CD4-positive, alpha-beta T cell treated with Interleukin-1 beta for 1 hour (primary cell): ENCODE data around the gene PTPRN2.

Source experiments
- DNase-seq, 2 donors: peaks; one replicate each; pipeline ENCODE4 v3.0.0-alpha.2; 2020 to 2022

Gene PTPRN2

GRCh38 chr7:157977717-157978496, 609.7 kb downstream of the PTPRN2 start:
- no peak for DNase-seq

GRCh38 chr7:157977306-157977705, 610.3 kb downstream of the PTPRN2 start:
- no peak for DNase-seq

- no peak for DNase-seq
Observed at GRCh38 chr7:157976406-157976805, 611.2 kb downstream of the PTPRN2 start.

- no peak for DNase-seq
Observed at GRCh38 chr7:157975401-157976372, 611.9 kb downstream of the PTPRN2 start.

GRCh38 chr7:157974678-157975230, 612.9 kb downstream of the PTPRN2 start:
- no peak for DNase-seq

- no peak for DNase-seq
Observed at GRCh38 chr7:157973971-157974677, 613.5 kb downstream of the PTPRN2 start.

- no peak for DNase-seq
Observed at GRCh38 chr7:157972914-157973313, 614.7 kb downstream of the PTPRN2 start.

GRCh38 chr7:157971501-157971900, 616.1 kb downstream of the PTPRN2 start:
- DNase-seq, result no peak

GRCh38 chr7:157970744-157971143, 616.9 kb downstream of the PTPRN2 start:
- DNase-seq, result no peak

- no peak for DNase-seq
Observed at GRCh38 chr7:157969995-157970394, 617.6 kb downstream of the PTPRN2 start.

- no peak for DNase-seq
Observed at GRCh38 chr7:157966490-157966889, 621.1 kb downstream of the PTPRN2 start.

GRCh38 chr7:157964521-157964920, 623.1 kb downstream of the PTPRN2 start:
- no peak for DNase-seq

- no peak for DNase-seq
Observed at GRCh38 chr7:157964016-157964415, 623.6 kb downstream of the PTPRN2 start.

- no peak for DNase-seq
Observed at GRCh38 chr7:157963526-157963925, 624.1 kb downstream of the PTPRN2 start.

GRCh38 chr7:157962458-157963306, 624.9 kb downstream of the PTPRN2 start:
- no peak for DNase-seq

GRCh38 chr7:157961731-157962457, 625.7 kb downstream of the PTPRN2 start:
- no peak for DNase-seq

- no peak for DNase-seq
Observed at GRCh38 chr7:157955348-157955999, 632.1 kb downstream of the PTPRN2 start.

- DNase-seq, result no peak
Observed at GRCh38 chr7:157954901-157955300, 632.7 kb downstream of the PTPRN2 start.

GRCh38 chr7:157952841-157953645, 634.6 kb downstream of the PTPRN2 start:
- DNase-seq, result no peak
